GM18909 (cell line): ENCODE results near the gene TPCN1.

Experiments
- ATAC-seq: cut with Tn5 transposase; IDR thresholded peaks from one replicate; pipeline ENCODE4 v1.9.1; 2021; ENCODE audit warnings: mild to moderate bottlenecking; ENCODE audit not compliant: unreplicated experiment, poor library complexity

TPCN1 gene

DNA sequence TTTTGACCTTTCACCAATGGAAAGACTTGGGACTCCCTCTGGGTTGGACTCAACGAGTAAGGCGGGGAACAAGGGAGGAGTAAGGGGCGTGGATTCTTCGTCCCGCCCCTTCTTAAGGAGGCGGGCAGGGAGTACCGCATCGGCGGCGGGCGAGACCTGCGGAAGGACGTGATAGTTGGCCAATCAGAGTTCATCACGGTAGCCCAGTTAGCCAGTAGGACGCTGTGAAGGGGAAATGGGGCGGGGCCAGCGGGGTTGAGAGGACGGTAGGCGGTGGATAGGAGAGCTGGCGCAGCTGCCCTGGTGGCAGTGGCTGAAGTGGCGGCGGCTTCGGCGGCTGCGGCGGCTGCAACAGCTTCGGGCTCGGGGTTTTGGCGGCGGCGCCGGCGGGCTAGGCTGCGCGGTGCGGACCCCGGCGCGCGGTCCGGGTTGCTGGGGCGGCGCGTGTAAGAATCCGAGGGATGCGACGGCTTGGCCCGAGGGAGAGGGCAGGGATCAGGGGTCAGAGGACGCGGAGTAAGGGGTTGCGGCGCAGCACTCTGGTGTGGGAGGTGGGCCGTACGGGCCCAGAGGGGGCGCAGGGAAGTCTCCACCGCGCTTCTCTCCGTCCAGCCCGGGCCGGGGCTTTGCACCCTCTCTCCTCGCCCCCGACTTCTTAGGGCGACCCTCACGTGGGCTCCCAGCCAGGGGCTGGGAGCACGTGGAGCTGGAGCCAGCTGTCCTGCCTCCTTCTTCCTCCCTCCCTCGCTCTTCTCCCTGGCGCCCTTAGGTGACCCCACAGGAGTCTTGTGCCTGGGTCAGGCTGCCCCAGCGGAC, at the start of gene TPCN1:
TSS of gene TPCN1 (plus strand) at position 284 of the 816 bp plus-strand sequence. CDS start 5,389 bp downstream, outside the sequence.
- ATAC-seq = peak; percentile 92

DNA sequence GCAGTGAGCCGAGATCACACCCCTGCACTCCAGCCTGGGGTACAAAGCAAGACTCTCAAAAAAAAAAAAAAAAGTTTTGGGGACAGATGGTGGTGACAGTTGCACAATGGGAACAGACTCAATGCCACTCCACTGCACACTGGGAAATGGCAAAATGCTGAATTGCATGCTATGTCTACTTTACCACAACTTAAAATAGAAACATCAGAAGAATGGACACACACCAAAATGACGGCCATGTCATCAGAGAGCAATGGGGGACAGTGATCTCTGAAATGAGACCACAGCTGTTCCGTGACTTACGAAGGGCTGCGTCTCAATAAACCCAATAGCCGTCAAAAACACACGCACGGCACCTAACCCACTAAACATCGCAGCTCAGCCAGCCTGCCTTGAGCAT, 49.7 kb upstream of the TPCN1 start:
- ATAC-seq = no peak

DNA sequence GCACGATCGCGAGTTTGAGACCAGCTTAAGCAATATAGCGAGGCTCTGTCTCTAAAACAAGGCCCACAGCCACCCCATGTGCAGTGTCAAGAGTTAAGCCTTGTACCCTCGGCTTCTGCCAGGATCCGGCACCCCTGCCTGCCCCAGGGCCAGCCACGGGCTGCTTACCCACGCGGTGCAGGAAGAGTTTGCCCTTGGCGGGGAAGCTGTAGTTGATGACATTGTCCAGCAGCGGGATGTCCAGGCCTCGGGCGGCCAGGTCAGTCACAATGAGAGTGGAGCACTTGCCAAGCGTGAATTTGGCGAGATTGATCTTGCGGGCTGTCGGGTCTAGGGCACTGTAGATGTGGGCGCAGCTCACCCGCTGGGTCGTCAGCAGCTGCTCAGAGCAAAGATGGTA, 49.1 kb upstream of the TPCN1 start:
- ATAC-seq = no peak

DNA sequence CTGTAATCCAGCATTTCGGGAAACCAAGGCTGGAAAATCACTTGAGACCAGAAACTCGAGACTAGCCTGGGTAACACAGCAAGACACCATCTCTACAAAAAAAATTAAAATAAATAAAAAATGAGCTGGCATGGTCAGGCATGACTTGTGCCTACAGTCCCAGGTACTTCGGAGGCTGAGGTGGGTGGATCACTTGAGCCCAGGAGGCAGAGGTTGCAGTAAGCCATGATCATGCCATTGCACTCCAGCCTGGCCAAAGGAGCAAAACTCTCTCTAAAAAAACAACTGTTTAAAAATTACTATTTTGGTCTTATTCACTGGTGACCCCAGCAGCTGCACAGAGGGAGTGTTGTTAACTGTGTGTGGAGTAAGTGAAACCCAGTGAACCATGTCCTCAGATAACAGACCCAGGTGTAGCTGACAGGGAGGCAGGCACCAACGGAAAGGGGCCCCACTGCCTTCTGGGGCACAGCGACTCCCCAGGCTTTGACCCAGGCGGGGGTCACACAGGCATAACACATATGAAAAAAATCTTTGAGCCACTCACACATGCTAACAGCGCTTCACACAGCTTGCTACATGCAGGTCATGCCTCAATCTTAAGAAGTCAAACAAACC, 48.1 kb upstream of the TPCN1 start:
- peak; percentile 56 for ATAC-seq

DNA sequence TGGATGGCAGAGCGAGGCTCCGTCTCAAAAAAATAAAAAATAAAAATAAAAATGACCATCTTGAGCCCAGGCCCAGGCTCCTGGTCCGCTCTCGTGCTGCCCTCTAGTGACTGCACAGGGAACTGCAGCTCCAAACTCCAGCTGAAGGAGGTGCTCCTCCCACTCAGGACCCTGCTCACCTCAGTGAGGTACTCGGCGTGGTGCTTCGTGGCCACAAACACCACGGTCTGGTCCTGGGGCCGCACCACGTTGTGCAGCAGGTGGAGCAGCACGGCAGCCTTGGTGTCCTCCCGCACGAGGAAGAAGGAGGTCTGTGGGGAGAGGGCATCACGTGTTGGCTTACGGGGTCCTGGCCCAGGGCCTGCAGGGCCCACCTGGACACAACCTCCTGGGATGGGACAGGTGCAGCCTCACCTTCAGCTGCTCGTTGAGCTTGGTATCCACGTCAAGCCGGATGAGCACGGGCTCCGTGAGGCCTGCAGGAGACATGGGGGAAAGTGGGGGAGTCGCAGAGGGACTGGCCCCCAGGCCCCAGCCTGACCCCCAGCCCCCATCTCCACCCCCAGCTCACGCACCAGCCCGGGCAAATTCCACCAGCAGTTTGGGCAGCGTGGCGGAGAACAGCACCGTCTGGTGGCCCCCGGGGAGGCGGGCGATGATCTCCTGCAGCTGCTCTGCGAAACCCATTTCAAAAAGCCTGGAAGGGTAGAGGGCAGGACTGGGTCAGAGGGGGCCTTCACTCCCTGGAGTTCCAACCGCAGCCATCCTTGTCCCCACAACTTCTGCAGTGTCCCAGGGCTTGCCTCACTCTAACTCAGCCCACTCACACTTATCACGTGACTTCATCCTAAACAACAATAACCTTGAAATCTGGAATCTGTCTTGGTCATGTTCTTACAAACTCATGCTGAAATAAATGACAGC, 46.5 kb upstream of the TPCN1 start:
- ATAC-seq = no peak

DNA sequence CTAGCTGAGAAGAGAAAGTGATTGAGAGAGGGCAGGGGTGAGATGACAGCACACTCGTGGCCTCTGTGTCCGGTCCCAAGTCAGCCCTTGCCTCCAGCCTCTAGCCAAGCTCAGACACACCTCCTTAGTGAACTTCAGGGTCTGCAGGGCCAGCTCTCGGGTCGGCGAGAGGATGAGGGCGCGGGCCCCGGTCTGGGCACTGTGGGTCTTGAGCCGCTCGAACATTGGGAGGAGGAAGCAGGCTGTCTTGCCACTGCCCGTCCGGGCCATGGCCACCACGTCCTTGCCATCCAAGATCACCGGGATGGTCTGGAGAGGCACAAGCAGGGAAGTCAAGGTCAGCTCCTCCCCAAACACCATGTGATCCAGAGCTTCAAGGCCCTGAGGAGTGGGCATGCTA, 42.2 kb upstream of the TPCN1 start:
- no peak for ATAC-seq

DNA sequence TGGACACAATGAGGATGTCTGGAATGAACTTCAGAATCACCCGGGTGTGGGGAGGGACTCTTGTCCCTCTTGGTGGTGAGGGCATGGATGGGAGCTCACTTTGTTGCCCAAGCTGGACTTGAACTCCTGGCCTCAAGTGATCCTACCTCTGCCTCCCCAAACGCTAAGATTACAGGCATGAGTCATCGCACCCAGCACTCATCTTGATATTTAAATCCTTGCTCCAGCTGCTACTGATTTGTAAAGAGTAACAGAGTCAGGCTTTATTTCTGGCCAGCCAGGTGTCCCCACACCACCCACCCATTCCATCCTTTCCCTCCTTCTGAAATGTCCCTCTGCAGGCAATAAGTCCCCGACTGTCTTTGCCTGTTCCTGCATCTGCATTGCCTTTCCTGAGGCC, 40.9 kb upstream of the TPCN1 start:
- no peak for ATAC-seq

DNA sequence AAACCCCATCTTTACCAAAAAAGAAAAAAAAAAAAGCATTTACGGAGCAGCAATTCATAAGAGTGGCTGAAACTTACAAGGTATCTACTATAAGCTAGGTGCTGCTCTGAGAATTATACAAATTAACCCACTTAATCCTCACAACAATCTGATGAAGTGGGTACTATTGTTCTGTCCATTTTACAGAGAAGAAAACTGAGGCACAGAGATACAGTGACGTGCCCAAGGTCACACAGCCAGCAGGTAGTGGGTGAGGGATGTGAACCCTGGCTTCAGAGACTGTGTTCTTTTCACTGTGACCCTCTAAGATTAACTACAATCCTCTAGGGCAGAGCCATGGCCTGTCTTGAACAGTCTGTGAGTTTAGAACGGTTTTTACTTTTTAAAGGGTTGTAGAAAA, 39.3 kb upstream of the TPCN1 start:
- no peak for ATAC-seq

DNA sequence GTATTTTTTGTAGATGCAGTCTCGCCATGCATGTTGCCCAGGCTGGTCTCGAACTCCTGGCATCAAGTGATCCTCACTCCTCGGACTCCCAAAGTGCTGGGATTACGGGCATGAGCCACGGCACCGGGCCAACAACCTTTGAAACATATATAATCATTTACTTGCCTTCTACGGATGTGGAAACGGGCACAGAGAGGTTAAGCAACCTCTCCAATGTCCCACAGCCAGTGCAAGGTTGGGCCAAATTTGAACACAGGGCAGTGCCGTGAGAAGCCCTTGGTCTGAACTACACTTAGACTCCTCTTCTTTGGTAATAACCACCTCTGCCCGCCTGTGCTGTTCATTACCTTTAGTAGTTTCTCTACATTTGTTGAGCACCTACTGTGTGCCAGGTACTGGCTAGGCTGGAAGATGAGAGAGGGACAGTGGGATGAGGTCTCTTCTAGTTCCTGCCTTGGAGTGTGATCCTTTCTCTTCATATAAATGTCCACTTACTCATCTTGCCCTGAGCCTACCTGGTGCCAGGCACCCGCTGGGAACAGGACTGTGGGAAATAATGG, 38.2 kb upstream of the TPCN1 start:
- no peak for ATAC-seq

DNA sequence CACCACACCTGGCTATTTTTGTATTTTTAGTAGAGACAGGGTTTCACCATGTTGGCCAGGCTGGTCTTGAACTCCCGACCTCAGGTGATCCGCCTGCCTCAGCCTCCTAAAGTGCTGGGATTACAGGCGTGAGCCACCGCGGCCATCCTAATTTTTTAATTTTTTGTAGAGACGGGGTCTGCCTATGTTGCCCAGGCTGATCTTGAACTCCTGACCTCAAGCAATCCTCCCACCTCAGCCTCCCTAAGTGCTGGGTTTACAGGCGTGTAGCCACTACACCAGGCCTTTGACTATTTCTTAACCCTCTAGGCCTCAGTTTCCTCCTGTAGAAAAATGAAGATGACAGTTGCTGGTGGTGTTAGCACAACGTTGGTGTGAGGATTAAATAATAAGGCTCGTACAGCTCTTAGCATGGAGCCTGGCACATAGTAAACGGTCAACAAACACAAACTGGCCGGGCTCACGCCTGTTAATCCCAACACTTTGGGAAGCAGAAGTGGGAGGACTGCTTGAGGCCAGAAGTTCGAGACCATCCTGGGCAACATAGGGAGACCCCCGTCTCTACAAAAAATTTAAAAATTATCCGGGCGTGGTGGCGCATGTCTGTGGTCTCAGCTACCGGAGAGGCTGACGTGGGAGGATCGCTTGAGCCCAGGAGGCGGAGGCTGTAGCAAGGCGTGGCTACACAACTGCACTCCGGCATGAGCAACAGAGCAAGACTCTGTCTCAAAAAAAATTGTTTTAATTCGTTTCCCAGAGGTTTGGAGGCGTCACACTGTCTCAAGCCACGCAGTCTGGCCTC, 37.0 kb upstream of the TPCN1 start:
- ATAC-seq = peak; percentile 48

DNA sequence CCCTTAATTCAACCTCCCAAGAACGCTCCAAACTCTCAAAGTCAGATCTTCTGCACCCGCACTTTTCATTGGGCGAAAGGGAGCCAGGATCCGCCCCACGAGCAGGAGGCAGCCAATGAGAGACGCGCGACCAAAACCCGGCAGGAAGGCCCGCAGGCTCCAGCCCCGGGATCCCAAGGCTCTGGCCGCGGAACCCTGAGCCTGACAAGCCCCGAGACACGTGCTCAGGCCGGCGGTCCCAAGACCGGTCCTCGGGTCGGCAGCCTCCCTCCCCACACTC, 36.4 kb upstream of the TPCN1 start:
- peak; percentile 83 for ATAC-seq

DNA sequence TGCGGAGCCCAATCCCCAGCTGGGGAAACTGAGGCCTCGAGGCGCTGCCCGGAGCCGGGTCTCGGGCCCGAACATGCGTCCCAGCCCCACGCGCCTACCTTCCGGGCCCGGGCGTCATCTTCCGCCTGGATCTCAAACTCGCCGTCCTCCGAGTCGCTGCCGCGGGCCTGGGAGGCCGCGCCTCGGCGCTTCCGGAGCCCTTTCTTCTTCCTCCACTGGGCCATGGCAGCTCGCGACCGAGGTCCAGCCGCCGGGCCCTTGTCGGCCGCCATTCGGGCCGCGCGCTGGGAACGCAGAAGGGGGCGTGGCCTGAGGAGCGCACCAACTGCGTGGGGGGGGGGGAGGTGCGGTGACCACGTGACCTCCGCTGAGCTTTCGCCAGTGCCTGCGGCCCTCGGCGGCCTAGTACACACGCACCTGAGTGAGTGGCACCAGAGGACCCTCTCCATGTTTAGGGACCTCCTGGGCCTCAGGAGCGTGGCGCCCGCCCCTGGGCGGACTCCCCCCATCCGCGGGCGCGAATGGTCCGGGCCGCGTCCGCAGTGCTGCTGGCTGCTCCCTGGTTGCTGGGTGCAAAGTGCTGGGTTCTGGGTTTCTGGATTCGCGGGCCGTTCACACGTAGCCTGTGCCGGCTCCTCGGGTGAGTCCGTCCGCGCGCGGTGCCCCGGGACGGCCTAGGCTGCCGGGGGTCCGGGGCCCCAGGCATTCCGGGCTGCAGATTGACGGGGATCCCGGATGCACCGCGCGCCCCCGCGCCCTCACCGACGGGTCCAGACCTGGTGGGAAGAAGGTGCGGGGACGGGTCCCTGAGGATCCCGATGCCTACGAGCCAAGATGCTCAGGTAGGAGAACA, 35.9 kb upstream of the TPCN1 start, which contains the start of the genes DDX54 and RITA1:
TSS of gene DDX54 (minus strand) at position 299 of the 853 bp plus-strand sequence. CDS start at position 272, 27 bp downstream.
TSS of gene RITA1 (plus strand) at position 542 of the 853 bp plus-strand sequence. CDS start 1,026 bp downstream, outside the sequence.
- ATAC-seq = peak; percentile 53

DNA sequence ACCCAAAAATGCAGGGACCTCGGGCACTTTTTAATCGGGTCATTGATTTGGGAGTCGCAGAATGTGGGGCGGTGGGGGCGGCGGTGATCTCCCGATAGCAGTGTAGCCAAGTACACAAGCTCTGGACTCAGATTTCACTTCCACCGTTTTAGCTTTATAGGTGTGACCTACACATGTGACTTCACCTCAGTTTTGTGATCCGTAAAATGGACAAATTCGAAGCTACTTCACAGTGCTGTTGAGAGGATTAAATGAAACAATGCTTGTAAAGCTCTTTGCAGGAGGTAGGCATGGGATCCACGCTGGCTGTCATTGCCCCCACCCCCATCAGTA, 35.3 kb upstream of the TPCN1 start:
- no peak for ATAC-seq

DNA sequence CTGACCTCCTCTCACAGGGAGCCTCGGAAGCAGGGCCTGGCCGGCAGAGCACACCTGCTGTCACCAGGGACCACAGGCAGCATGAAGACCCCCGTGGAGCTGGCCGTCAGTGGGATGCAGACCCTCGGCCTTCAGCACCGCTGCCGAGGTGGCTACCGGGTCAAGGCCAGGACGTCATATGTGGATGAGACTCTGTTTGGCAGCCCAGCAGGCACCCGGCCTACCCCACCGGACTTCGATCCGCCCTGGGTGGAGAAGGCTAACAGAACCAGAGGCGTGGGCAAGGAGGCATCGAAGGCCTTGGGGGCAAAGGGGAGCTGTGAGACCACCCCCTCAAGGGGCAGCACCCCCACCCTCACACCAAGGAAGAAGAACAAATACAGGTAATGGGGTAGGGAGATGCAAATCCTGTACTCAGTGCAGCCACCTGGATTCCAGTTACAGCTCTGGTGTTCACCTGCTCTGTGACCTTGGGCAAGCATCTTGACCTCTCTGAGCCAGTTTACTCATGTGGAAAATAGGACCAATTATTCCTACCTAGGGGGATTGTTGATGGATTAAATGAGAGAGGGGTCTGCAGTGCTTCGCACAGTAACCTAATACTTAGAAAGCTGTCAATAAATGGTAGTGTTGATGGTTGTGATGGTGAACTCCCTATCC, 34.5 kb upstream of the TPCN1 start:
- ATAC-seq = no peak

DNA sequence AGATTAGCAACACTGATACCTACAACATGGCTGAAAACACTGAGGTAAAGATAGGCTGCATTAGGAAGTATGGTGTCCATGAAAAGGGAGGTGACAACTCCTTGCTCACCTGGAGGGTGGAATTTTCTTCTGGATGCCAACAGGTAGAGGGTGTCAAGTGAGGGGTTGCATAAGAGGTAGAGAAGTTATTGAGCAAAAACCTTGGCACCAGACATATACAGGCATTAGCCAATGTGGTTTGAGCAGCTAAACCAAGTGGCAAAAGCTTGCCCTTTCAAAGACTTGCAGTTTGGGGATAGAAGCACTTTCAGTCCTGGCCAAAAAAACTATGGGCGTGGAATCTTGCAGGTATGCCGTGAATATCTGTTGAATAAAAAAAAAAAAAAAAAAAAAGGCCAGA, 31.9 kb upstream of the TPCN1 start:
- no peak for ATAC-seq

DNA sequence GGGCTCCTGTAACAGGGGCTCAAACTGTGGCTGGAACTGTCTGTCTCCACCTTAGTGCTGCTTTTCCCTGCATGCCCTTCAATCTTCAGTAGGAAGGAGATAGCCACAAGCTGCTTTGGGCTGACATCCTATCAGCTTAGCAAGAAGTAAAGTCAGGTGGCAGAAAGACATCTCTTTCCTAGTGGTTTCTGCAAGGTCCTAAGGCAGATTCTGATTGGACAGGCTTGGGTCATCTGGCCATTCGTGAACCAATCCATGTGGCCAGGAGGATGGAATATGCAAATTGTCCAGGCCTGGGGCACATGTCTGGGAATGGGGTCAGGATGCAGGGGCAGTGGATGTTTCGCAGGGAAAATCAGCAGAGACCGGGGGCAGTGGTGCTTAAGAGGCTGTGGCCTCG, 30.5 kb upstream of the TPCN1 start:
- ATAC-seq = no peak

DNA sequence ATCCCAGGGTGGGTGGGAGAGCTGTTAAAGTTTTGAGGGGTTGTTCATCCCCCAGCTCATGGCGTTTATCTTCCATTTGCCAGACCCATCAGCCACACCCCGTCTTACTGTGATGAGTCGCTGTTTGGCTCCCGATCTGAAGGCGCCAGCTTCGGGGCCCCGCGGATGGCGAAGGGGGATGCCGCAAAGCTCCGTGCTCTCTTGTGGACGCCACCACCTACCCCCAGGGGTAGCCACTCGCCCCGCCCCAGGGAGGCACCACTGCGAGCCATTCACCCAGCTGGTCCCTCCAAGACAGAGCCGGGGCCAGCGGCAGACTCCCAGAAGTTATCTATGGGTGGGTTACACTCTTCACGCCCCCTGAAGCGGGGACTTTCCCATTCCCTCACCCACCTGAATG, 30.0 kb upstream of the TPCN1 start:
- no peak for ATAC-seq

DNA sequence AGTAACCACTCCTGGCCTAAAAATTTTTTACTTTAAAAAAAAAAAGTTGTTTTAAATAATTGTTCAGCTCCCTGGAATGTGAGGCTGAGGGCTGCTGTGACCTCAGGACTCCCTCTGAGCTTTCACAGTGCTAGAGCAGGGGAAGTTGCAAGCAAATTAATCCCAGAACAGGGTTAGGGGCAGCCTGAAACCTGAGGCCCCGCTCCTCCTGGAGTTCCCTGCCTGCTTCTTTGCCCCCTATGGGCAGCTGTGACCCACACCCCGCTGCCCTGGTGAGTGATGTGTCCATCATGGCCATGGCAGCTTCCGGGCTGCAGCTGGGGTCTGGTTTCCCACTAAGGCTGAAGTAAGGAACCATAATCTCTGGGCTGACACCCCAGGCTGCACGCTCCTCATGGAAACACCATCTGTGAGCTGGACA, 26.3 kb upstream of the TPCN1 start:
- no peak for ATAC-seq
